Smooth muscle cell (in vitro differentiated cells): ENCODE measurements around the gene NOD1. TPM values are rescaled to one million over a fixed set of nuclear protein-coding genes. Genes with fewer than 3 reads are reported as not detected.
"Not testable (repeated sequence)": the region's sequence is repeated elsewhere in the genome, so short reads cannot be mapped to it uniquely, and the experiment has no call there.

Source experiments
- DNase-seq: peaks from one replicate; lab custom pipeline; 2025; ENCODE audit not compliant: unreplicated experiment; lab: John Stamatoyannopoulos, UW
- H2AFZ ChIP-seq: fragments of 200-600 bp; sonication (generic); 2 replicates; pipeline ENCODE4 v1.6.0; 2016; ENCODE audit warnings: antibody characterized with exemption, low read depth, mild to moderate bottlenecking
- H3F3A ChIP-seq: fragments of 200-600 bp; sonication (generic); 2 replicates; pipeline ENCODE4 v1.6.0; 2017; ENCODE audit warnings: antibody characterized with exemption, low read depth
- H3K27ac ChIP-seq: fragments of 200-600 bp; sonication (generic); 2 replicates; pipeline ENCODE4 v1.5.1; 2016; ENCODE audit warnings: low read depth, mild to moderate bottlenecking
- H3K27me3 ChIP-seq: fragments of 200-600 bp; sonication (generic); 2 replicates; pipeline ENCODE4 v1.6.1; 2016; ENCODE audit warnings: low read depth, mild to moderate bottlenecking
- H3K36me3 ChIP-seq: fragments of 200-600 bp; sonication (generic); 2 replicates; pipeline ENCODE4 v1.5.1; 2016; ENCODE audit warnings: low read depth
- H3K4me1 ChIP-seq: fragments of 200-600 bp; sonication (generic); 2 replicates; pipeline ENCODE4 v1.5.1; 2016; ENCODE audit warnings: low read depth
- H3K4me2 ChIP-seq: fragments of 200-600 bp; sonication (generic); 2 replicates; pipeline ENCODE4 v1.6.0; 2016; ENCODE audit warnings: mild to moderate bottlenecking
- H3K4me3 ChIP-seq: fragments of 200-600 bp; sonication (generic); 2 replicates; pipeline ENCODE4 v1.5.1; 2016; ENCODE audit warnings: mild to moderate bottlenecking
- H3K79me2 ChIP-seq: fragments of 200-600 bp; sonication (generic); 2 replicates; pipeline ENCODE4 v1.6.0; 2016; ENCODE audit warnings: low read depth, mild to moderate bottlenecking
- H3K9ac ChIP-seq: fragments of 200-600 bp; sonication (generic); 2 replicates; pipeline ENCODE4 v1.6.0; 2016; ENCODE audit warnings: low read depth
- H3K9me3 ChIP-seq: fragments of 200-600 bp; sonication (generic); replicated peaks from 2 replicates; pipeline ENCODE4 v1.5.1; 2016; ENCODE audit warnings: low read depth
- H4K20me1 ChIP-seq: fragments of 200-600 bp; sonication (generic); 2 replicates; pipeline ENCODE4 v1.6.0; 2016; ENCODE audit warnings: low read depth
- CTCF ChIP-seq: fragments of 200-600 bp; sonication (generic); IDR thresholded peaks from 2 replicates; pipeline ENCODE4 v1.5.1; 2017; ENCODE audit warnings: borderline replicate concordance, mild to moderate bottlenecking, antibody characterized with exemption; ENCODE audit not compliant: insufficient read depth, poor library complexity, severe bottlenecking
- WGBS: methylation state at CpG from one replicate; pipeline ENCODE4 v1.1.7; 2016; ENCODE audit warnings: low lambda C conversion rate; 5-methylcytosine and 5-hydroxymethylcytosine counted together
- polyA plus RNA-seq: library from polyadenylated mRNA; unstranded; fragments of >200 nt; fragmentation: Nextera tagmentation; extraction: Ambion mirVana; gene quantifications from 2 replicates; pipeline ENCODE4 v1.2.1, GENCODE V29; 2016
- total RNA-seq: library from RNA; depleted of rRNA; stranded (reverse); fragments of >200 nt; gene quantifications from 2 replicates; pipeline ENCODE4 v1.2.3, GENCODE V29; 2014

The NOD1 gene
- total and polyA plus RNA-seq, 2 experiments from 2014 or later = 8.6 to 10.5 TPM

DNA sequence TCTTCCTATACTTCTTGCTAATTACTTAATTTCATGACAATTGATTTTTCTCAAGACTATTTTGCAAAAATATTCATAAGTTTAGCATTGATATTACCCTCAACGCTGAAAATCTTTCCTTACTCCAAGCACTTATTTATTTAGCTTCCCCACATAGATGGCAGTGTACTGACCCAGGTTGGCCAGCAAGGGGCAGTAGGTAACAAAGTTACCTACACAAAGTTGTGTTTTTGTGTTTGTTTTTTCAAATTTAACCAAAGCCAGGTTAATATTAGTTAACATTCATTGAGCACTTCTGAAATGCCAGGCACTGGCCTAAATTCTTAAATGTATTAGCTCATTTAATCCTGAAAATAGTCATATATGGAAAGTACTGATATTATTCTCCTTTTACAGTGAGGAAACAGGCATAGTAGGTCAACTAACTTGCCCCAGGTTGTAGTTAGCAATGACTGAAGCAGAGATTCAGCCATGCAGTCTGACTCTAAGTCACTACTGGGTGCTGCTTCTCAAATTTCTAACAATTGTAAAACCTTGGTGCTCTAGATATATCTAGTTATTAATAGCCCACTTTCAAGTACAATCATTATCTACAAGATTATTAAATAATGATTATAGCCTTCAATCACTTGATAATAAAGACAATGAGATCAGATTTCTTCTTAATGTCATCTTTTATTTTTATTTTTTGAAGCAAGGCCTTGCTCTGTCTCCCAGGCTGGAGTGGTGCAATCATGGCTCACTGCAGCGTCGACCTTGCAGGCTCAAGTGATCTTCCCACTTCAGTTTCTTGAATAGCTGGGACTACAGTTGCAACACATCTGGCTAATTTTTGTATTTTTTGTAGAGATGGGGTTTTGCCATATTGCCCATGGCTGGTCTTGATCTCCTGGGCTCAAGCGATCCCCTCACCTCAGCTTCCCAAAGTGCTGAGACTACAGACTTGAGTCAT is 31.8 kb upstream of the NOD1 start:
- Histone ChIP-seq H3K27ac (peak overlapping the region; percentile 14), H3K9ac (no peak overlapping the region), H4K20me1 (no peaks in the 10 kb centered on the region), H3K36me3 (no peaks in the 10 kb centered on the region), H3F3A (no peaks in the 10 kb centered on the region), H3K27me3 (no peaks in the 10 kb centered on the region), H2AFZ (no peak overlapping the region), H3K4me2 (no peak overlapping the region), H3K79me2 (no peaks in the 10 kb centered on the region), H3K9me3 (no peaks in the 10 kb centered on the region), H3K4me1 (peaks cover 3% of the 10 kb centered on the region), H3K4me3 (no peak overlapping the region)
- peak; percentile 63 for TF ChIP-seq CTCF
- DNase-seq = no peak
- WGBS = 78% methylated on average over 4 of the region's 4 CpGs

GRCh38 chr7:30509171-30509857 is 30.7 kb upstream of the NOD1 start:
- H3K4me1 ChIP-seq, H3K9me3 ChIP-seq, H3F3A ChIP-seq, H3K4me3 ChIP-seq, H4K20me1 ChIP-seq, H2AFZ ChIP-seq, H3K4me2 ChIP-seq, H3K79me2 ChIP-seq, DNase-seq, H3K9ac ChIP-seq, H3K36me3 ChIP-seq, H3K27me3 ChIP-seq: not testable (repeated sequence)
- peak overlapping the region; percentile 14 for H3K27ac ChIP-seq
- whole genome bisulfite sequencing = 65% methylated on average over 9 of the region's 9 CpGs

DNA sequence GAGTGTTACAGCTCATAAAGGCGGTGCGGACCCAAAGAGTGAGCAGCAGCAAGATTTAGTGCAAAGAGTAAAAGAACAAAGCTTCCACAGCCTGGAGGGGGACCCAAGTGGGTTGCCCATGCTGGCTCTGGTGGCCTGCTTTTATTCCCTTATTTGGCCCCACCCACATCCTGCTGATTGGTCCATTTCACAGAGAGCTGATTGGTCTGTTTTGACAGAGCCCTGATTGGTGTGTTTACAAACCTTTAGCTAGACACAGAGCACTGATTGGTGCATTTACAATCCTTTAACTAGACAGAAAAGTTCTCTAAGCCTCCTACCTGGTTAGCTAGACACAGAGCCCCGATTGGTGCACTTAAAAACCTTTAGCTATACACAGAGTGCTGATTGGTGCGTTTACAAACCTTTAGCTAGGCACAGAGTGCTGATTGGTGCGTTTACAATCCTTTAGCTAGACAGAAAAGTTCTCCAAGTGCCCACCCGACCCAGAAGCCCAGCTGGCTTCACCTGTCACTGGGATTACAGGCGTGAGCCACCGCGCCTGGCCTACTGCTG is 28.8 kb upstream of the NOD1 start:
- WGBS = 97% methylated on average over 9 of the region's 9 CpGs
- H3K36me3 ChIP-seq, DNase-seq, H2AFZ ChIP-seq, H3K27ac ChIP-seq, H3F3A ChIP-seq, H3K9ac ChIP-seq, H4K20me1 ChIP-seq, H3K27me3 ChIP-seq, H3K9me3 ChIP-seq, H3K4me2 ChIP-seq, H3K4me3 ChIP-seq: not testable (repeated sequence)
- peaks cover 10% of the 10 kb centered on the region for H3K79me2 ChIP-seq
- H3K4me1 ChIP-seq = peaks cover 12% of the 10 kb centered on the region

DNA sequence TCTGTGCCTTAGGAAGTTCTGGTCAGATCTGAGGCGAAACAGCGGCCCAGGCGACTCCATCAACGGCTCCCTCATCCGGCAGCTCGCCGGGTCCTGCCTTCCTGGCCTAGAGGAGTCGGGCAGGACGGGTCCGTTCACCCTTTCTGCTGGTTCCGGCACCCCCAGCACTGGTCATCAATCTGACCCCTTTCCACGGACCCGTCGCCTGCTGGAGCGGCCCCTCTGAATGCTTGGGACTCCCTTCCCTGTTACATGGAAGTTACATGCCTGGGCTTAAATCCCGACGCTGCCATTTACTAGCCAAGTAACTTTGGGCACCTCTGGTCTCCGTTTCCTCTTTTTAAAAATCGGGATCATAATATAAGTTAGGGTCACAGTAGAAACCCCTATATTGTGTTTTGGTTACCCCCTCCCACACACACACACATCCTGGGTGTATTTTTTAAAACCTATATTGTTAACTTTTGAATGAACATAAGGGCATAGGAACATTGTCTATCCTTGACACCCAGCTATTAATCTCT is 26.7 kb upstream of the NOD1 start:
- DNase-seq = no peak
- peaks cover 7% of the 10 kb centered on the region for H4K20me1 ChIP-seq
- H3K4me3 ChIP-seq = peak overlapping the region; percentile 73
- no peaks in the 10 kb centered on the region for H3K9me3 ChIP-seq
- TF ChIP-seq CTCF = no peak
- H3K27me3 ChIP-seq = no peaks in the 10 kb centered on the region
- H3K79me2 ChIP-seq = peaks cover 32% of the 10 kb centered on the region
- peak overlapping the region; percentile 77 for H2AFZ ChIP-seq
- H3K36me3 ChIP-seq = no peaks in the 10 kb centered on the region
- peak overlapping the region; percentile 22 for H3K27ac ChIP-seq
- peak overlapping the region; percentile 86 for H3K4me2 ChIP-seq
- 46% methylated on average over 19 of the region's 19 CpGs for WGBS
- no peaks in the 10 kb centered on the region for H3F3A ChIP-seq
- peak overlapping the region; percentile 37 for H3K9ac ChIP-seq
- peaks cover 9% of the 10 kb centered on the region for H3K4me1 ChIP-seq
